ENCODE measurements around the gene PDCD4.
"Not testable (repeated sequence)": the region's sequence is repeated elsewhere in the genome, so short reads cannot be mapped to it uniquely, and the experiment has no call there.

DNA sequence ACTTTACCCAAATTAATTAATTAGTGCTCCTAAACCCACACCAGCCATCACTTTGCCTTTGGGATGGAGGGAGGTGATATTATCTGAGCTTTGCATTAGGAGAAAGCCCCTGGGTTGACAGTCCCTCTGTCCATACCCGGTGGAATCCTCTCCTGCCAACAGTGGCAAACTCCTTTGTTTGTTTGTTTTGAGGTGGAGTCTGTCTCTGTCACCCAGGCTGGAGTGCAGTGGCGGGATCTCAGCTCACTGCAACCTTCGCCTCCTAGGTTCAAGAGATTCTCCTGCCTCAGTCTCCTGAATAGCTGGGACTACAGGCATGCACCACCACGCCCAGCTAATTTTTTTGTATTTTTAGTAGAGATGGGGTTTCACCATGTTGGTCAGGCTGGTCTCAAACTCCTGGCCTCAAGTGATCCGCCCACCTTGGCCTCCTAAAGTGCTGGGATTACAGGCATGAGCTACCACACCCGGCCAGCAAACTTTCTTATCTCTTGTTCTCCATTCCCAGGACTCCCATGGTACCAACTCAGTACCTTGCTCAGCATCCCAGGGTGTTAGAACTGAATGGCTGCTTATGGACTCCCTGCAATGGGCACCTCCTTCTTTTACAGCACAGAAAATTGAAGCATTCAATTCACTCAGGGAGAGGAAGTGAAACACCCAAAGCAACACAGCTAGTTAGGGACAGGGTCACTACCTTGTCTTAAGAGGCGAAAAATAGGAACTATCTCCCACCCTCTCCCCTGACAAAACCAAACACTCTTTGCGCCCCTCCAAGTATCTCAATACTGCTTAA is 4.5 kb upstream of the PDCD4 start:
- TF ChIP-seq, protein P1, sequence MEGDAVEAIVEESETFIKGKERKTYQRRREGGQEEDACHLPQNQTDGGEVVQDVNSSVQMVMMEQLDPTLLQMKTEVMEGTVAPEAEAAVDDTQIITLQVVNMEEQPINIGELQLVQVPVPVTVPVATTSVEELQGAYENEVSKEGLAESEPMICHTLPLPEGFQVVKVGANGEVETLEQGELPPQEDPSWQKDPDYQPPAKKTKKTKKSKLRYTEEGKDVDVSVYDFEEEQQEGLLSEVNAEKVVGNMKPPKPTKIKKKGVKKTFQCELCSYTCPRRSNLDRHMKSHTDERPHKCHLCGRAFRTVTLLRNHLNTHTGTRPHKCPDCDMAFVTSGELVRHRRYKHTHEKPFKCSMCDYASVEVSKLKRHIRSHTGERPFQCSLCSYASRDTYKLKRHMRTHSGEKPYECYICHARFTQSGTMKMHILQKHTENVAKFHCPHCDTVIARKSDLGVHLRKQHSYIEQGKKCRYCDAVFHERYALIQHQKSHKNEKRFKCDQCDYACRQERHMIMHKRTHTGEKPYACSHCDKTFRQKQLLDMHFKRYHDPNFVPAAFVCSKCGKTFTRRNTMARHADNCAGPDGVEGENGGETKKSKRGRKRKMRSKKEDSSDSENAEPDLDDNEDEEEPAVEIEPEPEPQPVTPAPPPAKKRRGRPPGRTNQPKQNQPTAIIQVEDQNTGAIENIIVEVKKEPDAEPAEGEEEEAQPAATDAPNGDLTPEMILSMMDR (conservative IDR thresholded peaks at IDR 0.05 in 1 of 2, IDR thresholded peaks at IDR 0.05 in 1 of 2; ENCODE audit: extremely low read depth in 1 of 2, insufficient read depth in 1 of 2, low read depth in 1 of 2, low read length in 2 of 2): not testable (repeated sequence)
- not testable (repeated sequence) for TF ChIP-seq EZH2 (IDR thresholded peaks at IDR 0.05; ENCODE audit: borderline replicate concordance, low read length)
